Adrenal gland (tissue), 12 donors: ENCODE data around the gene SH2B2. TPM values are rescaled to one million over a fixed set of nuclear protein-coding genes. Genes with fewer than 3 reads are reported as not detected.
A peak's percentile ranks its signal among the peaks of the same experiment; 100 is the strongest.
"Not testable (repeated sequence)": the region's sequence is repeated elsewhere in the genome, so short reads cannot be mapped to it uniquely, and the experiment has no call there.

ENCODE experiments used
- DNase-seq, 7 donors: peaks; one replicate each; pipeline ENCODE4 v3.0.0-alpha.2; 2019 to 2020
- H3K27ac ChIP-seq, 5 donors: fragments of 200-600 bp; sonication (generic) in 4 of 5; 1 replicate in 3 of 5; 2 replicates in 2 of 5; pipeline versions ENCODE4 v1.5.1 to v1.8.0; 2016 to 2020; ENCODE audit warnings: mild to moderate bottlenecking in 1 of 5
- H3K27me3 ChIP-seq: fragments of 200-600 bp; 2 replicates; pipeline ENCODE4 v1.8.0; 2021
- H3K36me3 ChIP-seq, 2 donors: fragments of 200-600 bp; replicated peaks in 1 of 2; 1 replicate in 1 of 2; 2 replicates in 1 of 2; pipeline versions ENCODE4 v1.5.1 to v1.8.0; 2018 to 2022
- H3K4me1 ChIP-seq, 2 donors: fragments of 200-600 bp; replicated peaks in 1 of 2; 1 replicate in 1 of 2; 2 replicates in 1 of 2; pipeline versions ENCODE4 v1.5.1 to v1.8.0; 2018 to 2021
- H3K4me3 ChIP-seq, 4 donors: fragments of 200-600 bp; sonication (generic) in 3 of 4; one replicate each; pipeline ENCODE4 v1.5.1; 2016 to 2018
- H3K9me3 ChIP-seq, 3 donors: fragments of 200-600 bp; sonication (generic) in 1 of 3; replicated peaks in 1 of 3; 1 replicate in 2 of 3; 2 replicates in 1 of 3; pipeline versions ENCODE4 v1.5.1 to v1.8.0; 2016 to 2021
- CTCF ChIP-seq, 6 experiments: fragments of 450-650 bp in 4 of 6; fragments of 200-600 bp in 2 of 6; sonication (generic) in 1 of 6; IDR thresholded peaks; 1 replicate in 5 of 6; 2 replicates in 1 of 6; pipeline versions ENCODE4 v1.5.1 to v1.8.0; 2016 to 2021; ENCODE audit warnings: antibody characterized with exemption in 6 of 6, mild to moderate bottlenecking in 2 of 6, moderate library complexity in 1 of 6
- POLR2A ChIP-seq, 2 donors: fragments of 450-650 bp; IDR thresholded peaks; one replicate each; pipeline ENCODE4 v1.6.1; 2017; ENCODE audit warnings: antibody characterized with exemption in 2 of 2, mild to moderate bottlenecking in 2 of 2, moderate library complexity in 1 of 2
- WGBS, 4 donors: extraction: QIAGEN DNeasy Blood & Tissue Kit in 2 of 4; methylation state at CpG; one replicate each; pipeline versions ENCODE4 v1.1.5 to v1.1.7; 2013 to 2017; 5-methylcytosine and 5-hydroxymethylcytosine counted together
- intact Hi-C, 2 donors: fragments of 100-400 bp; cut with DNase I; formaldehyde crosslinking; loops; one replicate each; pipeline versions ENCODE4 v1.14.1 to v1.15.0; 2022 to 2023
- polyA plus RNA-seq, 3 donors: library from polyadenylated mRNA; stranded (reverse); fragments of 200-250 nt in 2 of 3; fragments of 350-450 nt in 1 of 3; fragmentation: Illumina TruSeq in 1 of 3; extraction: RNeasy Lipid Tissue Mini Kit (QIAGEN cat#74804) in 1 of 3; gene quantifications; one replicate each; pipeline ENCODE4 v1.2.3, GENCODE V29; 2013 to 2014
- total RNA-seq, 9 donors: library from RNA; depleted of rRNA in 4 of 9; stranded (reverse); fragments of >200 nt in 4 of 9; fragments of 120-200 nt in 1 of 9; fragmentation: NEBNext Ultra II Directional in 1 of 9; extraction: Animal tissue kit (Norgen Biotek cat#: 25700) in 1 of 9; gene quantifications; one replicate each; pipeline versions ENCODE4 v1.1.0 to v1.2.4, GENCODE V29; 2013 to 2023
- donor health status: healthy with polysubstance abuse.
- donor health status: Bipolar disorder and iron deficiency.
- donor health status: DM: yes; HTN: yes; CAD: no.
- donor health status: DM: no; HTN: no; CAD: no.
- donor health status: DM: no; HTN: no; CAD: no.
- donor health status: DM: yes; HTN: yes; CAD: no.

SH2B2 gene
- total and polyA plus RNA-seq, 12 donors: 0.55 to 22.8 (median 5.0) TPM

- Histone ChIP-seq H3K4me3 (no peak overlapping the region), H3K27me3 (no peaks in the 10 kb centered on the region), H3K27ac (no peak overlapping the region), H3K4me1 (peaks cover 0 to 6% of the 10 kb centered on the region in 2 donors), H3K9me3 (no peaks in the 10 kb centered on the region), H3K36me3 (no peaks in the 10 kb centered on the region)
- TF ChIP-seq CTCF (IDR thresholded peaks at IDR 0.05) (no peak), POLR2A (IDR thresholded peaks at IDR 0.05) (no peak)
- WGBS, 4 donors: 60 to 84% (median 66%) methylated on average over 5 to 6 of the region's 6 CpGs
- no peak for DNase-seq
- intact Hi-C loops: loop anchor here in 1 of 2 donors (10.0 kb wide), 1 partner anchor 159 kb away; no protein-coding TSS in a partner anchor
These were observed 9.4 kb downstream of the SH2B2 start for GRCh38 chr7:102296179-102296438.

DNA sequence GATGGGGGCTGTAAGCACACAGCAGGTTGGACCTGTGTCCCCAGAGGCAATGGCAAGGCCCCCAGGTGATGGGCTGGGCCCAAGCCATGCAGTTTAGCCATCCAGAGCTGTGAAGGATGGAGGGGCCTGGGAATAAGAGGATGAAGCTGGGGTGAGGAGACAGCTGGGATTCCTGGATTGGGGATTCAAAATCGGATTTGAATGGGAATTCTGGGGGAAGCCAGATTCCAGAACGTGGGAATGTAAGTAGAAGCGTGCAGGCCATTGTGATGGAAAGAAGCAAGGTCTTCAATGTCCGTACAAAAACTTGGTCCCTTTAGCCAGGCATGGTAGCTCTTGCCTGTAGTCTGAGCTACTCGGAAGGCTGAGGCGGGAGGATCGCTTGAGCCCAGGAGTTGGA is 9.8 kb downstream of the SH2B2 start:
- intact Hi-C loops: loop anchor here in 1 of 2 donors (10.0 kb wide), 1 partner anchor 158 kb away; no protein-coding TSS in a partner anchor
- Histone ChIP-seq H3K27me3 (no peaks in the 10 kb centered on the region), H3K27ac (no peak overlapping the region), H3K4me1 (peaks cover 0 to 6% of the 10 kb centered on the region in 2 donors), H3K36me3 (no peaks in the 10 kb centered on the region), H3K4me3 (no peak overlapping the region), H3K9me3 (no peaks in the 10 kb centered on the region)
- TF ChIP-seq CTCF (IDR thresholded peaks at IDR 0.05) (no peak), POLR2A (IDR thresholded peaks at IDR 0.05) (no peak)
- WGBS, 4 donors: 91 to 96% (median 93%) methylated on average over 7 of the region's 7 CpGs
- DNase-seq: no peak

- TF ChIP-seq CTCF (IDR thresholded peaks at IDR 0.05): no peak
- no peak for TF ChIP-seq POLR2A (IDR thresholded peaks at IDR 0.05)
- Histone ChIP-seq H3K9me3 (no peaks in the 10 kb centered on the region), H3K4me1 (peaks cover 0 to 6% of the 10 kb centered on the region in 2 donors), H3K36me3 (no peaks in the 10 kb centered on the region), H3K27me3 (no peaks in the 10 kb centered on the region), H3K27ac (no peak overlapping the region), H3K4me3 (no peak overlapping the region)
- WGBS, 4 donors: 91 to 96% (median 92%) methylated on average over 8 to 10 of the region's 10 CpGs
- intact Hi-C loops: loop anchor here in 1 of 2 donors (10.0 kb wide), 1 partner anchor 157 kb away; no protein-coding TSS in a partner anchor
- no peak for DNase-seq
These were observed 11.0 kb downstream of the SH2B2 start for GRCh38 chr7:102297487-102298218.

DNA sequence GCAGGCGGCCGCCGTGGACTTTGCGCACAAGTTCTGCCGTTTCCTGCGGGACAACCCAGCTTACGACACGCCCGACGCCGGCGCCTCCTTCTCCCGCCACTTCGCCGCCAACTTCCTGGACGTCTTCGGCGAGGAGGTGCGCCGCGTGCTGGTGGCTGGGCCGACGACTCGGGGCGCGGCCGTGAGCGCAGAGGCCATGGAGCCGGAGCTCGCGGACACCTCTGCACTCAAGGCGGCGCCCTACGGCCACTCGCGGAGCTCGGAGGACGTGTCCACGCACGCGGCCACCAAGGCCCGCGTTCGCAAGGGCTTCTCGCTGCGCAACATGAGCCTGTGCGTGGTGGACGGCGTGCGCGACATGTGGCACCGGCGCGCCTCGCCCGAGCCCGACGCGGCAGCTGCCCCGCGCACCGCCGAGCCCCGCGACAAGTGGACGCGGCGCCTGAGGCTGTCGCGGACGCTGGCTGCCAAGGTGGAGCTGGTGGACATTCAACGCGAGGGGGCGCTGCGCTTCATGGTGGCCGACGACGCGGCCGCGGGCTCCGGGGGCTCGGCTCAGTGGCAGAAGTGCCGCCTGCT is 14.1 kb downstream of the SH2B2 start:
- H3K4me3 ChIP-seq: no peak overlapping the region

DNA sequence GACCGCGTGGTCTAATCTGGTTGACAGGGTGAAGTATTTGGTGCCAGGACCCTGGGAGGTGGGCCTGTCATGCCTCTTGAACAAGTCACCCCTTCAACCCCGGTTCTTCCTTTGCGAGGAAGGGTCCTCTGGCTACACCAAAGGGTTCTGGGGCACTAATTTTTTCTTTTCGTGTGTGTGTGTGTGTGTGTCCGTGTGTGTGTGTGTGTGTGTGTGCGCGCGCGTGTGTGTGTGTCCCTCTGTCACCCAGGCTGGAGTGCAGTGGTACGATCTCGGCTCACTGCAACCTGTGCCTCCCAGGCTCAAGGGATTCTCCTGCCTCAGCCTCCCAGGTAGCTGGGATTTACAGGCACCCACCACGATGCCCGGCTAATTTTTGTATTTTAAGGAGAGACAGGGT is 14.7 kb downstream of the SH2B2 start:
- 91 to 97% (median 92%) methylated on average over 11 to 14 of the region's 14 CpGs for WGBS, 4 donors

More for the DNA sequence above, 14.1 kb downstream of the SH2B2 start:
- H3K27me3 ChIP-seq: no peaks in the 10 kb centered on the region
- H3K9me3 ChIP-seq: no peaks in the 10 kb centered on the region
- WGBS, 4 donors: 28 to 63% (median 35%) methylated on average over 4 to 84 of the region's 84 CpGs
- no peaks in the 10 kb centered on the region for H3K36me3 ChIP-seq
- intact Hi-C loops: no loop called here
- peaks cover 0 to 6% of the 10 kb centered on the region in 2 donors for H3K4me1 ChIP-seq
- H3K27ac ChIP-seq: no peak overlapping the region
- TF ChIP-seq CTCF (IDR thresholded peaks at IDR 0.05): peak in 4 of 6 experiments; percentile 2 to 46 (median 25)
- TF ChIP-seq POLR2A (IDR thresholded peaks at IDR 0.05): no peak
- peak in 1 of 7 donors; percentile 45 for DNase-seq

More for the DNA sequence above, 14.7 kb downstream of the SH2B2 start:
- H3K36me3 ChIP-seq, H3K4me1 ChIP-seq, H3K27me3 ChIP-seq, H3K4me3 ChIP-seq, H3K9me3 ChIP-seq, intact Hi-C loops, H3K27ac ChIP-seq, DNase-seq: not testable (repeated sequence)
